GM21619 (cell line): ENCODE results near the gene TERT.
"Not testable (repeated sequence)": the region's sequence is repeated elsewhere in the genome, so short reads cannot be mapped to it uniquely, and the experiment has no call there.

ENCODE experiments used
- ATAC-seq: cut with Tn5 transposase; IDR thresholded peaks from one replicate; pipeline ENCODE4 v1.9.1; 2021; ENCODE audit not compliant: unreplicated experiment

Gene TERT

DNA sequence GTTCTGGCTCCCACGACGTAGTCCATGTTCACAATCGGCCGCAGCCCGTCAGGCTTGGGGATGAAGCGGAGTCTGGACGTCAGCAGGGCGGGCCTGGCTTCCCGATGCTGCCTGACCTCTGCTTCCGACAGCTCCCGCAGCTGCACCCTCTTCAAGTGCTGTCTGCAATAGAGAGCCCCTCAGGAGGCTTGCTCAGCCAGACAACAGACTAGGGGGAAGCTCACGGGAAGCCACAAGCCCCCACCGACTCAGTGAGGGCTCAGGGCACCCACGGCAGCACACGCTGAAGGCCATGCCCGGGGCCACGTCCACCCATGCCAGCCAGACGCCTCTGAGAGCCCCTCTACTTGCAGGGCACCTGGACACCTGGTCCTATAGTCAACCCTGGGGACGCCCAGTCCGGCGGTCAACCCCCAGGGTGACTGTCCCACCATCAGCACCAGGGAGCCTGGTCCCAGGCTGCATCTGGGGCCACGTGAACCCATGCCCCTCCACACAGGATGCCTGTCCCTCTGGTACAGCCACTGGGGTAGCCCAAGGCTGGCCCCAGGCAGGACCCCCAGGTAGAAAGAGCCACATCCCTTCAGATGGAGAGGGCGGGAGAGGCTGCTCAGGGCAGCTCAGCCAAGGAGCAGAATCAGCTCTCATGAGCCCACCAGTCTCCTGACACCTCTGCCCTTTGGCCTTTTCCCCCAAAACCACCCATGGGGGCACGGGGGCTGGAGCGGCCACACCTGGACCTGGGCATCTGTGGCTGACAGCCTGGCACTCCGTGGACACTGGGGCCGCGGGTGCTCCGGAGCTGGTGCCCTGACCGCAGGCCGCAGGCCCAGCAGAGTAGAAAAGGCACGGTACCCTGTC, 14.5 kb downstream of the TERT start:
- no peak for ATAC-seq

DNA sequence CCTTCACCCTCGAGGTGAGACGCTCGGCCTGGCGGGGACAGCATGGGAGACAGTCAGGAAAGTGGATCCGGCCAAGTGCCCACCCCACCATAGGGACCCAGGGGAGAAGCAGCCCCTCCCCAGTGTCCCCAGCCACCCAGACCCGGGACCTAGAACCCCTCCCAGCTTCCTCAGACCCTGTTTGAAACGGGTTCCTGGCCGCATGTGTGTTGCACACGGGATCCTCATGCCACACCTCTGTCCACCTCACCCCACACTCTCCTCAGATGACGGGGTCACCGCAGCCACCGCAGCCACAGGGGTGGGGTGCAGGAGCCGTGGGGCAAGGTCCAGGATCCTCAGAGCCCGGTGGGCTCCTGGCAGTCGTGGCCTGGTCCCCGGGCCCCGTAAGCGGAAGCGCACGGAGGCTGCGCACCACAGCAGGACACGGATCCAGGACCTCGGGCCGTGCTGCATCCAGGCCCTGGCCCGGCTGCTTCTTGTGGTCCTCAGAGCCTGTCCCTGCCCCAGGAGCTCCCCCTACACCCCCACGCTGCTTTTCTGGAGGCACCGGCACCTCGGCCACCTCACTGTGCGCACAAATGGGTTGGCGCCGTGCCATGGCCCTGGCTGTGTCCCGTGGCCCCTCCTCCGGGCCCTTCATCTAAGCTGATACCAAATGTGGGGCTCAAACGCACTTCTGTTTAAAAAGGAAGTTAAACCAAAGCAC, 15.3 kb downstream of the TERT start:
- ATAC-seq: no peak

DNA sequence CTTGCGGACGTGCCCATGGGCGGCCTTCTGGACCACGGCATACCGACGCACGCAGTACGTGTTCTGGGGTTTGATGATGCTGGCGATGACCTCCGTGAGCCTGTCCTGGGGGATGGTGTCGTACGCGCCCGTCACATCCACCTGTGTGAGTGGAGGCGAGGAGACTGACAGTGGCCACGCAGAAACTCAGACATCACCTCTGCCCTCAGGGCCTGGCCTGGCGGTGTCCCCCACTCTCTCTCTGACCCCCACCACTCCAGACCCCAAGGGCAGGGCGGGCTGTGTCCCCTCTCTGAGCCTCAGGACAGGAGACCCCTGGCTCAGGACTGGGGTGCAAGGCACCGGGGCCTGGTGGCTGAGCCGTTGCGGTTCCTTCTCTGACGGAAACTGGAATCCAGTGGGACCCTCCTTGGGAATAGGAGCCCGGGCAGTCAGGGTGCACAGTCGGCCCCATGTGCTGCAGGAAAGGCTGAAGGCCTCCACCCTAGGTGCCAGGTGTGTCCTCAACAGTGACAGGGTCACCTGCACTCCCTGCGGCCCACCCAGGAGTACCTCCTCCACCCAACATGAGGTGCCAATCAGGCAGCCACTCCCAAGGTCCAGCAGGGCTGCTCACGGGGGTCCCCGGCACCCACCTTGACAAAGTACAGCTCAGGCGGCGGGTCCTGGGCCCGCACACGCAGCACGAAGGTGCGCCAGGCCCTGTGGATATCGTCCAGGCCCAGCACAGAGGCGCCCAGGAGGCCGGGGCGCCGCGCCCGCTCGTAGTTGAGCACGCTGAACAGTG, 16.0 kb downstream of the TERT start:
- ATAC-seq: no peak

DNA sequence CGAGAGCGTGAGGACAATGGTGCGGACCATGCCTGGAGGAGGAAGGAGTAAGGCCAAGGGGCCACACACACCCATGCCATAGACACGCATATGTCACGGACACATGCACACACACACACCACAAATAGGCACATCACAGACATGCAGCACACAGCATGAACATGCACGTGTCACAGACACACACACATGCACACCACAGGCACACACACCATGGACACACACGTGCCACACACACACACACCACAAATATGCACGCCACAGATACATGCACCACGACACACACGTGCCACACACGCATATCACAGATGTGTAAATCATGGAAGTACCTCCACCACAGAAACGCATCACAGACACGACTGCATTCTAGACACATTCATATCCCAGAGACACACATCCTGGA, 16.7 kb downstream of the TERT start:
- ATAC-seq: no peak

DNA sequence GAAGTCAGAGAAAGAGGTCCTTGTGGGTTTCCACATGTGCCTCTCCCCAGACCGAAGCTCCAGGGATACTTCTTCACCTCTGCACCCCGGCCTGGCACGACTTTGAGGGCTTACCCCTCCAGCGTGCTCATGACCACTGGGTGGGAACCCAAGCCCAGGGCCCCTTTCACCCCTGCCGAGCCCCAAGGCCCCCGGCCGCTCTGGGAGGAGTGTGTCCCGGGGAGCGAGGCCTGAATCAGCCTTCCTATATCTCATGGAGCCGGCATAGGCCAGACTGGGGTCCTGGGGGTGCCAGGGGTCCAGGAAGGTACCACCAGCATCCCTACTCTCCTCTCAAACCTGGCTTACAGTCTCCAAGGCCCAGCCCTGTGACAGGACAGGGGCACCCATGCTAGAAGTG, 17.1 kb downstream of the TERT start:
- ATAC-seq: no peak

DNA sequence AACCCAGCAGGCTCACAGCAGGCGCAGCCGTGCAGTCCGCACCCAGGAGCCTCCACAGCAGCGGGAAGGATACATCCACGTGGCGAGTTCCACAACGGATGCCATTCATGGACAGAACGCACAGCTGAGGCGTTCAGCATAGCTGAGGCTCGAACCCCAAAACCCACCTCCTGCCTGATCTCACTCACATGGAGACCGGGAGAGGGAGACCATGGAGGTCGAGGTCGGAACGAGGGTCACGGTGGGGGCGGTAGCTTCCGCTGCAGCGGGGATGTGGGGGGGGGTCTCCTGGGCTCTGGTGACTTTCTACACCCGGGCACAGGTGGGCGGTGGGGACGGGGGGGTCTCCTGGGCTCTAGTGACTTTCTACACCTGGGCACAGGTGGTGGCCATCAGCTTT, 17.5 kb downstream of the TERT start:
- no peak for ATAC-seq

DNA sequence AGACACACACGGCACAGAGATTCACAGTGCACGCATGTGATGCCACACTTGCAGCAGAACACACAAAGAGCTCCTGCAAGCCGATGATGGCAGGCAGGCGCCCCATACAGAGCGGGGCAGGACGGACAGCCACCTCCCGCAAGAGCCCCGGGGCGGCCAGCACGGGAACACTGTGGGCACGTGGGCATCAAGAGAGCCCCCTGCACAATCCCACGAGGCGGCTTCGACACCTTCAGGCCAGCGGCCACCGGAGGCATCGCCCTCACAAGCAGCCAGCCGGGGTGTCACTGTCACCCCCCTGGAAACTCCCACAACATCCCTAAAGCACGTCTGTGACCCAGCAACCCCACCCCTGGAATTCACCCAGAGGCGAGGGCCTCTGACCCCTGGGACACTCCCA, 17.9 kb downstream of the TERT start:
- no peak for ATAC-seq

DNA sequence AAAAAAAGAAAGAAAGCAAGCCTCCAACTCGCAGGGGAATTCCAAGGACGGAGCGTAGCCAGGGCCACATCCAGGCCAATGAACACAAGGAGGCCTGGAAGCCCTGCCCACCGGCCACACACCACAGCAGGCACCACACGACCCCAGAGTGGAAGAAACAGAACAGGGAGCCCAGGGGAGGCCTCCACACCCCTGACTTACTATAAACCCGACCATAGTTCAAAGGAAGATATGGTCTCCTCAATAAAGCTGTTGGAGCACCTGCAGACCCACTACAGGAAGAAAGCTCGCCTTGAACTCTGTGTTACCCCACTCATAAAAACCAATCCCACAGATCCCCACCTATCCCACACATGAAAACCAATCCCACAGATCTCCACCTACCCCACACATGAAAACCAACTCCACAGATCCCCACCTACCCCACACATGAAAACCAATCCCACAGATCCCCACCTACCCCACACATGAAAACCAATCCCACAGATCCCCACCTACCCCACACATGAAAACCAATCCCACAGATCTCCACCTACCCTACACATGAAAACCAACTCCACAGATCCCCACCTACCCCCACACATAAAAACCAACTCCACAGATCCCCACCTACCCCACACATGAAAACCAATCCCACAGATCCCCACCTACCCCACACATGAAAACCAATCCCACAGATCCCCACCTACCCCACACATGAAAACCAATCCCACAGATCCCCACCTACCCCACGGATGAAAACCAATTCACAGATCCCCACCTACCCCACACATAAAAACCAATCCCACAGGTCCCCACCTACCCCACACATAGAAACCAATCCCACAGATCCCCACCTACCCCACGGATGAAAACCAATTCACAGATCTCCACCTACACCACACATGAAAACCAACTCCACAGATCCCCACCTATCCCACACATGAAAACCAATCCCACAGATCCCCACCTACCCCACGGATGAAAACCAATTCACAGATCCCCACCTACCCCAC, 19.2 kb downstream of the TERT start:
- ATAC-seq: not testable (repeated sequence)

DNA sequence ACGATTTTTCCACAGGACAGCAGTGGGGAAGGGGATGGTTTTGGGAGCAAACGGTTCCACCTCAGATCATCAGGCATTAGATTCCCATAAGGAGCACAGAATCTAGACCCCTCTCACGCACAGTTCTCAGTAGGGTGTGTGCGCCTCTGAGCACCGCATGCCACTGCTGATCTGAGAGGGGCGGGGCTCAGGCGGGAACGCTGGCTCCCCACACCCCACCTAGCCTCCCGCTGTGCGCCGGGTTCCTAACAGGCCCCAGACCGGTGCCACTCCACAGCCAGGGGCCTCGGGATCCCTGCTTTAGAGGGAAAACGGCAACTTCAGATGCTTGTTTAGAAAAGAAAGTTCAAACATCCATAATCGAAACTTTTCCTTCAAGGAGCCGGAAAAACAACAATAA, 20.4 kb downstream of the TERT start:
- ATAC-seq: no peak

DNA sequence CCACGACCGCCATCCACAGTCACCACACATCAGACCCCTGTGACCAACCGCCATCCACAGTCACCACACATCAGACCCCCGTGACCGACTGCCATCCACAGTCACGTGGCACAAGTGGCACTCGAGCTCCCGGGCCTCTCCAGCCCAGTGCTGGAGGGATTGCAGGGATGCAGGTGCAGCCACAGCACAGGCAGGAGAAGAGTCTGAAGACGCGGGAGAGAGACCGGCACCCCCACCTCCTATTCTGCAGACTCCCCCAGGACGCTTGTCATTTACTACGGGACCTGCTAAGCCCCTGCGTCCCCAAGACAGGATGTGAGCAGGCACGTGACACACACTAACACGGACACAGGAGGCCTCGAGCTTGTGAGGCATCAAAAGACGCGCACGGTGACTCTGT, 21.1 kb downstream of the TERT start:
- no peak for ATAC-seq

DNA sequence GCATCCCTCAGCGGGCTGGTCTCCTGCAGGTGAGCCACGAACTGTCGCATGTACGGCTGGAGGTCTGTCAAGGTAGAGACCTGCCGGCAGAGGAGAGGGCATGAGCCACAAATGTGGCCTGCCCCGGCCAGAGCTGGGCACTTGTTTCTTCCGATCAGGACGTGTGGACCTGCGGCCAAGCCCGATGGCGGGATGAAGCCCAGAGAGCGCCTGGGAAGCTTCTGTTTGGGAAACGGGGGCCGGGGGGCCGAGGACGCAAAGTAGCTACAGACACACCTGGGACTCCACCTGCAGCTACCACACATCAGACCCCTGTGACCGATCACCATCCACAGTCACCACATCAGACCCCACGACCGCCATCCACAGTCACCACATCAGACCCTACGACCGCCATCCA, 22.7 kb downstream of the TERT start:
- ATAC-seq: no peak

DNA sequence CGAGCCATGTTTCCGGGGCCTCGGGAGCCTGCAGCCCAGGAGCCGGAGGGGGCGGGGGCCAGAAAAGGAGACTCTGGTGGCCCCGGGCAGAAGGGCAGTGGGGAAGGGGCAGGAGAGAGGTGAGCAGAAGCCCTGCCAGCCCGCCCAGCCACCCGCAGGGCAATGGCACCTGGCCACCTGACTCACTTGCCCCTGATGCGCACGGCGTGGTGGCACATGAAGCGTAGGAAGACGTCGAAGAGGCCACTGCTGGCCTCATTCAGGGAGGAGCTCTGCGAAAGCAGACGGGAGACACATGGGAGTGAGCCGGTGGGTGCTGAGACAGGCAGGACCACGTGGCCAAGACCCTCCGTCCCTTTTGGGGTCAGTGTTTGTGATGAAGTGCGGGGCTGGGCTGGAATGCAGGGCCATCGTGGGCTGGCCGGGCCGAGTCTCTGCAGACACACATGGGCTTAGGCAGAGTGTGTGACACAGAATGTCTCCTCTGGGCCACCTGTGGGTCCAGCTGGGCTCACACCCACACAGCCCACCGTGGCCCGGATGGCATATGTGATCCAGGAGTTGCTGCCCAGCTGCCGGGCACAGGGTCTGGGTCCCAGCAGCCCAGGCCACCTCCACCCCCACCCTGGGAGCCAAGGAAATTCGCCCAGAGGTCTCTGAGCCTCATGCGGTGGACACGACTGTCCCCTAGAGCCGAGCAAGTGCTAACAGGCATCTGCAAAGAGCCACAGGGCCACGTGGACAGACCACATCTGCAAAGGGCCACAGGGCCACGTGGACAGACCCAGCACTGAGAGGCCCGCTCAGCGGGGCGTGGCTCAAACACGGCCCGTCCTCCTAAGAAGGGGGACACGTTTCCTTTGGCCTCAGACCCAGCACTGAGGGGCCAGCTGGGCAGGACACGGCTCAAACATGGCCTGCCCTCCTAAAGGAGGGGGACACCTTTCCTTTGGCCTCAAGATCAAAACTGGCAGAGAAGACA, 23.6 kb downstream of the TERT start:
- ATAC-seq: no peak

DNA sequence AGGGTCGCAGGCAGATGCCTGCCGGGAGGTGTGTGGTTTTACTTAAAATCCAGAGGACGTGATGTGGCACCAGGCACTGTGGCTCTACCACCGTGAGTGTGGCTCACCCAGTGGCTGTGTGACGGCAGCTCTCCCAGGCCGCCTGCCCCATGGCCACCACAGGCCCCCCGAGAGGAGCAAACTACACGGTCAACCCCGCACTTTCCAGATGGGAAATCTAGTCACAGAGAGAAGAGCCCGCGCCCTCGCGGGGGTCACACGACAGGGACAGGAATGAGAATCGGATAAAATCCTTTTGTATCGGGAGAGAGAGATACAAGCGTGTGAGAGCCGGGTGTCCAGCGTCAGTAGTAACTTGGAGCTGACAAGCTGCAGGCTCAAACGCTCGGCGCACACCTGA, 24.4 kb downstream of the TERT start:
- ATAC-seq: no peak

DNA sequence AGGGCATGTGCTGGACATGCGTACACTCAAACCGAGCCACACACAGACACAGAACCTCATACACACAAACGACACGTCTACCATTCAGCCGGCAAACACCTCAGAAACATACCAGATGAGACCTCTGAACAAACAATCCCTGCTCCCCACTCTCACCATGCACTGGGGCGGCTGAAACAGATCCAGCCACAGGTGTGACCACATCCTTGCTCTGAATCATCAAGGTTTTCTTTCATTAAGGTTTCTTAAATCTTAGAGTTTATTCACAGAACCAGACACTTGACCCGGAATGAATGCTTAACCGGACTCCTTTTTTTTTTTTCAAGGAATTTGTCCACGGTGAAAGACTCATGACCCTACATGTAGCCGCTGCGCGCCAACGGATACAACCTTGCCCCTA, 26.2 kb downstream of the TERT start:
- no peak for ATAC-seq

DNA sequence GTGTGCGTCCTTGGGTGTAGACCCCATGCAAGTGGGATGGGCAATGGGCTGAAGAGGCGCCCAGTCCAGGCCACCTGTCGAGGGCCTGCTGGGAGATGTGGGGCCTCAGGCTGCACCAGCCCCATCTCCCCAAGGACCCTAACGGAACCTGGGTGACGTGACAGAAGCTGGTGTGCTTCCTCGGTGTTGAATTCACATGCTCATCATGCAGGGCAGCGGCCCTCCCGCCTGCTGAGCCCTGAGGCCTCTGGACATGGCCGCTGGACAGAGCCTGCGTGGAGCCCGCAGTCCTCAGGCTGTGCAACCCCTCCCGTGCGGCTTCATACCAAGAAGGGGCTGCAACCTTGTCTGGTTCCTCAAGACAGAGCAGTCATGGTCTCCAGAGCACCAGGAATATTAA, 26.8 kb downstream of the TERT start:
- ATAC-seq: no peak

DNA sequence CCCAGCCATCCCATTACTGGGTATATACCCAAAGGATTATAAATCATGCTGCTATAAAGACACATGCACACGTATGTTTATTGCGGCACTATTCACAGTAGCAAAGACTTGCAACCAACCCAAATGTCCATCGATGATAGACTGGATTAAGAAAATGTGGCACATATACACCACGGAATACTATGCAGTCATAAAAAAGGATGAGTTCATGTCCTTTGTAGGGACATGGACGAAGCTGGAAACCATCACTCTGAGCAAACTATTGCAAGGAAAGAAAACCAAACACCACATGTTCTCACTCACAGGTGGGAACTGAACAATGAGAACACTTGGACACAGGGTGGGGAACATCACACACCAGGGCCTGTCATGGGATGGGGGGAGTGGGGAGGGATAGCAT, 27.4 kb downstream of the TERT start:
- not testable (repeated sequence) for ATAC-seq

DNA sequence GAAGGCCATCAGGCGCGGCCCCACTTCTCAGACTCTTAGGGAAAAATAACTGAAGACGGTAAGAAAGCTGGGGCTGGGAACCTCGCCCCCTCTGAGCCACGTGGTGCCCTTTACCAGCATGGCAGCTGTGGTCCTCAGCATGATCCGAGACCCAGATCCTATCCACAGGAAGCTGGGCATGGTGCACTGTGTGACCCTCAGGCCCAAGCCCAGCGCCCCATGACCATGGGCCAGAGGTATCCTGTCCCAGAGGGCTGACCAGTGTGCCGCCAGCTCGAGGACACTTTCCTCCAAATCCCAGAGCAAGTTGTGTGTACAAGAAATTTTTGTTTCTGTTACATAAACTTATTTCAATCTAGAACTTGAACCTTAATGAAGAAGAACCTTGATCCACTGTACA, 28.1 kb downstream of the TERT start:
- no peak for ATAC-seq

DNA sequence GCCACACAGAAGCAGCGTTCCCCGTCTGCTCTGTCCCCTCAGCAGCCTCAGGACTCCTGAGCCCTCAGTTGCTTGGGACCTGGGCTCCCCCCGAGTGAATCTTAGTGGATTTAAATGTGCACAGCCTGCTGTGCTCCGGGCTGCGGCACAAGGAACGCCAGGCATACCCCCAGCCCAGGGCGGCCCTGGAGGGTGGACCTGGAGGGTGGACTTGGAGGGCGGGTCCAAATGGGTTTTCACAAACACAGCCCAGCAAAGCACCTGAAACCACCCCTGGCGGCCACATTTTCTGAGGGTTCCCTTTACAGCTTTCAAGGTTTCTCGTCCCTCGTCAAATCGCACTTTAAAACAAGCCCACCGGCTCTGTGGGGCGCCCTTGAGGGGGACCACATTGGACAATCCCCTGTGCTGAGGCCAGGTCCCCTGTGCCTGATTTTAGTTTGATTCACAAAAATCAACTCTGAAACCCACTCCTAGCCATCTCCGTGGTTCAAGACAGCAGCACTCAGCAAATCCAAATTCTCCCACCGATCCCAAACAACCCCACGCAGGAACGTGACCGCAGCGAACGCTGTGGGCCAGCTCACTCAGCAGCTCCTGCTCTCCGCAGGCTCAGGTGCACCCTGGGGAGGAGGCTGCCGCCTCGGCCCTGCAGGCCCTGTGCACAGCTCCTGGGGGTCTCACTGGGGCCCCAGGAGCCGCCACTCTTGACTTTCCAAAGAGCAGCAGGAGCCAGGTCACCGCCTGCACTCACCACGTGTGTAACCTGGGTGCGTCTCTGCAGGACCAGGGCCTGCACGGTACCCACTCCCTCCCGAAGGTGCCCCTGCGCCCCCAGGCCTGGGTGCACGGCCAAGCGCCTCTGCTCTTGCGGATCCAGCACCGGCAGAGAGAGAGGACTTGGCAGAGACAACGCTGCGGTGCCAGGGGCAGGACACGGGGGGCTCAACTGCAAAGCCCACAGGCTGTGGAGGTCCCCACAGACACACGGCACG, 29.1 kb downstream of the TERT start:
- ATAC-seq: no peak
